GM23248 (cell line): ENCODE results near the gene LYRM2. TPM values are rescaled to one million over a fixed set of nuclear protein-coding genes. Genes with fewer than 3 reads are reported as not detected.

ENCODE experiments used
- DNase-seq: peaks from one replicate; pipeline ENCODE4 v3.0.0-alpha.2; 2015
- H2AFZ ChIP-seq: fragments of 200-600 bp; sonication (generic); 2 replicates; pipeline ENCODE4 v1.6.1; 2016; ENCODE audit warnings: antibody characterized with exemption
- H3F3A ChIP-seq: fragments of 200-600 bp; sonication (generic); 2 replicates; pipeline ENCODE4 v1.6.1; 2016; ENCODE audit warnings: mild to moderate bottlenecking, antibody characterized with exemption, mixed run types; ENCODE audit not compliant: insufficient read depth
- H3K27ac ChIP-seq: fragments of 200-600 bp; sonication (generic); 2 replicates; pipeline ENCODE4 v1.5.1; 2016; ENCODE audit warnings: mild to moderate bottlenecking
- H3K27me3 ChIP-seq: fragments of 200-600 bp; sonication (generic); replicated peaks from 2 replicates; pipeline ENCODE4 v1.6.1; 2016; ENCODE audit warnings: mild to moderate bottlenecking; ENCODE audit not compliant: insufficient read depth
- H3K36me3 ChIP-seq: fragments of 200-600 bp; sonication (generic); 2 replicates; pipeline ENCODE4 v1.6.1; 2016; ENCODE audit warnings: low read depth, mild to moderate bottlenecking
- H3K4me1 ChIP-seq: fragments of 200-600 bp; sonication (generic); 2 replicates; pipeline ENCODE4 v1.6.1; 2016; ENCODE audit warnings: mild to moderate bottlenecking; ENCODE audit not compliant: insufficient read depth
- H3K4me2 ChIP-seq: fragments of 200-600 bp; sonication (generic); one replicate; pipeline ENCODE4 v1.6.1; 2016; ENCODE audit warnings: mild to moderate bottlenecking; ENCODE audit not compliant: unreplicated experiment
- H3K4me3 ChIP-seq: fragments of 200-600 bp; sonication (generic); 2 replicates; pipeline ENCODE4 v1.5.1; 2016; ENCODE audit warnings: mild to moderate bottlenecking
- H3K79me2 ChIP-seq: fragments of 200-600 bp; sonication (generic); 2 replicates; pipeline ENCODE4 v1.6.1; 2016; ENCODE audit warnings: mild to moderate bottlenecking; ENCODE audit not compliant: insufficient read depth
- H3K9ac ChIP-seq: fragments of 200-600 bp; sonication (generic); 2 replicates; pipeline ENCODE4 v1.6.1; 2016; ENCODE audit warnings: mild to moderate bottlenecking
- H3K9me2 ChIP-seq: fragments of 200-600 bp; sonication (generic); 2 replicates; pipeline ENCODE4 v1.6.1; 2016; ENCODE audit warnings: mixed run types, mild to moderate bottlenecking, moderate library complexity; ENCODE audit not compliant: insufficient read depth
- H3K9me3 ChIP-seq: fragments of 200-600 bp; sonication (generic); one replicate; pipeline ENCODE4 v1.6.1; 2017; ENCODE audit warnings: low read depth
- H4K20me1 ChIP-seq: fragments of 200-600 bp; sonication (generic); 2 replicates; pipeline ENCODE4 v1.6.0; 2016; ENCODE audit not compliant: insufficient read depth
- EZH2 ChIP-seq: fragments of 200-600 bp; sonication (generic); IDR thresholded peaks from 2 replicates; pipeline ENCODE4 v1.6.1; 2018; ENCODE audit warnings: antibody characterized with exemption, mild to moderate bottlenecking; ENCODE audit not compliant: insufficient read depth, poor library complexity, severe bottlenecking
- EZH2phosphoT487 ChIP-seq: fragments of 200-600 bp; sonication (generic); IDR thresholded peaks from 2 replicates; pipeline ENCODE4 v1.6.1; 2018; ENCODE audit warnings: antibody characterized with exemption, moderate library complexity, mild to moderate bottlenecking, low read depth; ENCODE audit not compliant: insufficient read depth
- WGBS, 2 experiments: methylation state at CpG; one replicate each; pipeline ENCODE4 v1.1.6; 2015 to 2017; ENCODE audit warnings: low lambda C conversion rate in 2 of 2, low coverage in 1 of 2; ENCODE audit errors: missing lambda C conversion rate in 2 of 2; 5-methylcytosine and 5-hydroxymethylcytosine counted together
- in situ Hi-C: fragments of 300-500 bp; cut with MboI; formaldehyde crosslinking; loops from 2 replicates; pipeline ENCODE4 v1.15.0; 2020
- polyA plus RNA-seq: library from polyadenylated mRNA; unstranded; fragments of >200 nt; fragmentation: Nextera tagmentation; extraction: Ambion mirVana; gene quantifications from 2 replicates; pipeline ENCODE4 v1.2.1, GENCODE V29; 2016
- total RNA-seq: library from RNA; depleted of rRNA; stranded (reverse); fragments of >200 nt; shearing (Covaris generic); gene quantifications from 2 replicates; pipeline ENCODE4 v1.2.3, GENCODE V29; 2014

LYRM2 gene
- total and polyA plus RNA-seq, 2 experiments from 2014 or later = 30.6 to 69.5 TPM

DNA sequence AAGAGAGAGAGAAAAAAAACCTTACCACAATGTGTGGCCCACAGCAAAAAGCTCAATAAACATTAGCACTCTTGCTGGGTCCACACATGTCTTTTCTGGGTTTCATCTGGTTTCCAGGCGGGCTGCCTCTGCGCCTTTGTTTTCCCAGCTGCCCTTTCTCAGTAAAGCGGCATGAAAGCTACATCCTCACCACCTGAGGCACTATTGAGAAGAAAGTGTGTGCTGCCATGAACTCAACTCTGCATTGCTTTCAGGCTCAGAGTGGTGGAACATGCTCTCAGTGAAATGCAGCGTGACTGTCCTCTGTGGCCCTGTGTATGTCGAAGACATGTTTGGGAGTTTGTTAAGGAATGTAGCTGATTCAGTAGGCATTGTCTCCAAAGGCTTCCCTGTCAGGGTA lies 102.3 kb downstream of the LYRM2 start:
- in situ Hi-C loops = no loop called here
- Histone ChIP-seq H3K9me2 (no peaks in the 10 kb centered on the region), H3K9ac (no peak overlapping the region), H4K20me1 (no peaks in the 10 kb centered on the region), H3K4me3 (no peak overlapping the region), H3K9me3 (no peaks in the 10 kb centered on the region), H3K79me2 (no peaks in the 10 kb centered on the region), H3F3A (no peaks in the 10 kb centered on the region), H3K4me2 (no peak overlapping the region), H3K27ac (no peak overlapping the region), H2AFZ (no peak overlapping the region), H3K27me3 (no peaks in the 10 kb centered on the region), H3K36me3 (no peaks in the 10 kb centered on the region), H3K4me1 (no peaks in the 10 kb centered on the region)
- WGBS, 2 experiments = 50 to 57% methylated on average over 5 of the region's 5 CpGs
- TF ChIP-seq EZH2 (no peak), EZH2phosphoT487 (no peak)
- DNase-seq = no peak

DNA sequence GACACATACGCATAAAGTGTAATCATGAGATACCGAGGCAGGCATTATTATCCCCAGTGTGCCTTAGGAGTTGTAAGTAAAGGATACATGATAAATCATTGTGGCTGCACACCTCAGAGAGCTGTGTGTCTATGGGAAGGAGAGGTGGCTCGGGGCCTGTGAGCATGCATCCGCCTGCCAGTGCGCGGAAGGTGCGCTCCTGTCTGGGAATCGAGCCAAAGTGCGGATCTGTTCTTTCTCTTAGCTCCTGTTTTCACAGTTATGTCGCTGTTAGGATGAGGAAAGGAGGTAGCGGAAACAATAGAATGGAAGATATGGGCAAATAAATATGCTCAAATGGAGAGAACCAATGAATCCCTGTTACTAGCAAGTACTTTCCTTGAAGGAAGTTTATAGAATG lies 107.6 kb downstream of the LYRM2 start:
- Histone ChIP-seq H3K9ac (no peak overlapping the region), H3K27ac (no peak overlapping the region), H3K79me2 (no peaks in the 10 kb centered on the region), H3K4me1 (no peaks in the 10 kb centered on the region), H3K27me3 (no peaks in the 10 kb centered on the region), H2AFZ (no peak overlapping the region), H3K36me3 (no peaks in the 10 kb centered on the region), H3K4me2 (no peak overlapping the region), H3K9me2 (no peaks in the 10 kb centered on the region), H4K20me1 (no peaks in the 10 kb centered on the region), H3K4me3 (no peak overlapping the region), H3K9me3 (no peaks in the 10 kb centered on the region), H3F3A (no peaks in the 10 kb centered on the region)
- no peak for DNase-seq
- WGBS, 2 experiments = 76 to 78% methylated on average over 11 of the region's 11 CpGs
- in situ Hi-C loops = no loop called here
- TF ChIP-seq EZH2phosphoT487 (no peak), EZH2 (no peak)

DNA sequence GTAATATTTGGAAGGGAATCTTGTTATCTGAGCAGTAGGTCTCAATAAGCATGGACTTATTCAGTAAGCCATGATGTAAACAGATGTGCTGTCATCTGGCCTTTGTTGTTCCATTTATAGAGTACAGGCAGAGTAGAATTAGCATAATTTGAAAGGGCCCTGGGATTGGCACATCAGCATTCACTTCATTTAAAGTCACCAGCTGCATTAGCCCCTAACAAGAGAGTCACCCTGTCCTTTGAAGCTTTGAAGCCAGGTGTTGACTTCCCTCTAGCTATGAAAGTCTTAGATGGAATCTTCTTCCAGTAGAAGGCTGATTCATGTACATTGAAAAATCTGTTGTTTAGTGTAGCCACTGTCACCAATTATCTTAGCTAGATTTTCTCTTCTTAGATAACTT lies 109.7 kb downstream of the LYRM2 start:
- H2AFZ ChIP-seq = no peak overlapping the region
- no peaks in the 10 kb centered on the region for H3K4me1 ChIP-seq
- H4K20me1 ChIP-seq = no peaks in the 10 kb centered on the region
- TF ChIP-seq EZH2 (no peak), EZH2phosphoT487 (no peak)
- no peaks in the 10 kb centered on the region for H3K36me3 ChIP-seq
- no peak for DNase-seq
- in situ Hi-C loops = no loop called here
- no peaks in the 10 kb centered on the region for H3K9me2 ChIP-seq
- no peaks in the 10 kb centered on the region for H3K27me3 ChIP-seq
- no peak overlapping the region for H3K9ac ChIP-seq
- H3F3A ChIP-seq = no peaks in the 10 kb centered on the region
- no peak overlapping the region for H3K4me3 ChIP-seq
- H3K4me2 ChIP-seq = no peak overlapping the region
- no peak overlapping the region for H3K27ac ChIP-seq
- H3K79me2 ChIP-seq = no peaks in the 10 kb centered on the region
- H3K9me3 ChIP-seq = no peaks in the 10 kb centered on the region

DNA sequence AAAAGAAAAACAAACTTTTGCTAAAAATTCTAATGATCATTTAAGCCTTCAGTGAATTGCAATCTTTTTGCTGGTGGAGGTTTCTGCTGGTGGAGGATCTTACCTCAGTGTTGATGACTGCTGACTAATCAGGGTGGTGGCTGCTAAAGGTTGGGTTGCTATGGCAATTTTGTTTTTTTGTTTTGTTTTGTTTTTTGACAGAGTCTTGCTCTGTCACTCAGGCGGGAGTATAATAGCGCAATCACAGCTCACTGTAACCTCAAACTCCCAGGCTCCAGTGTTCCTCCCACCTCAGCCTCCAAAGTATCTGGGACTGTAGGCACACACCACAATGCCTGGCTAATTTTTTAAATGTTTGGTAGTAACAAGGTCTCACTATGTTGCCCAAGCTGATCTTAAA lies 110.9 kb downstream of the LYRM2 start:
- 23 to 35% methylated on average over 2 of the region's 2 CpGs for WGBS, 2 experiments
- no peak overlapping the region for H3K4me2 ChIP-seq
- in situ Hi-C loops = no loop called here
- H3F3A ChIP-seq = no peaks in the 10 kb centered on the region
- DNase-seq = peak; percentile 7
- H3K27me3 ChIP-seq = no peaks in the 10 kb centered on the region
- H3K79me2 ChIP-seq = no peaks in the 10 kb centered on the region
- no peak overlapping the region for H3K9ac ChIP-seq
- no peaks in the 10 kb centered on the region for H4K20me1 ChIP-seq
- no peaks in the 10 kb centered on the region for H3K9me3 ChIP-seq
- H3K4me1 ChIP-seq = no peaks in the 10 kb centered on the region
- no peak for TF ChIP-seq EZH2phosphoT487
- TF ChIP-seq EZH2 = no peak
- H3K27ac ChIP-seq = no peak overlapping the region
- H3K4me3 ChIP-seq = no peak overlapping the region
- H2AFZ ChIP-seq = no peak overlapping the region
- no peaks in the 10 kb centered on the region for H3K36me3 ChIP-seq
- H3K9me2 ChIP-seq = no peaks in the 10 kb centered on the region

DNA sequence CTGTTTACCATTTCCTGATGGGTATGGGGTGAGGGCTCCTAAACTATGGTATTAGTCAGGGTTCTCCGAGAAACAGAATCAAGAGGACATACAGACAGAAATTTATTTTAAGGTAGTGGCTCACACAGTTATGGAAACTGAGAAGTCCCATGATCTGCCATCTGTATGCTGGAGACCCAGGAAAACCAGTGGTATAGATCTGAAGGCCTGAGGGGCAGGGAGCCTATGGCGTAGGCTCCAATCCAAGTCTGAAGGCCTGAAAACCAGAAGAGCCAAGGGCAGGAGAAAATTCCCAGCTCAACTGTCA lies 112.0 kb downstream of the LYRM2 start:
- H3K27me3 ChIP-seq = no peaks in the 10 kb centered on the region
- 73 to 82% methylated on average over 2 of the region's 2 CpGs for WGBS, 2 experiments
- no peaks in the 10 kb centered on the region for H3K9me3 ChIP-seq
- no peak for TF ChIP-seq EZH2
- TF ChIP-seq EZH2phosphoT487 = no peak
- H3F3A ChIP-seq = no peaks in the 10 kb centered on the region
- no peak overlapping the region for H3K4me3 ChIP-seq
- no peak for DNase-seq
- no peaks in the 10 kb centered on the region for H3K9me2 ChIP-seq
- no peak overlapping the region for H3K4me2 ChIP-seq
- no peaks in the 10 kb centered on the region for H4K20me1 ChIP-seq
- no peaks in the 10 kb centered on the region for H3K4me1 ChIP-seq
- no peaks in the 10 kb centered on the region for H3K36me3 ChIP-seq
- no peak overlapping the region for H3K27ac ChIP-seq
- H3K9ac ChIP-seq = no peak overlapping the region
- in situ Hi-C loops = no loop called here
- H2AFZ ChIP-seq = no peak overlapping the region
- no peaks in the 10 kb centered on the region for H3K79me2 ChIP-seq
